Aorta (tissue), 5 donors: ENCODE measurements around the gene SNED1. TPM values are rescaled to one million over a fixed set of nuclear protein-coding genes. Genes with fewer than 3 reads are reported as not detected.

ENCODE experiments used
- ATAC-seq: fragments of 200-7000 bp; cut with Tn5 transposase; one replicate; pipeline ENCODE4 v1.9.1; 2022; ENCODE audit warnings: moderate library complexity; ENCODE audit not compliant: low FRiP score
- DNase-seq, 2 donors: peaks; one replicate each; pipeline ENCODE4 v3.0.0-alpha.2; 2020
- H3K27ac ChIP-seq, 2 donors: one replicate each; pipeline ENCODE4 v1.5.1; 2013; ENCODE audit warnings: low read length in 2 of 2, mild to moderate bottlenecking in 2 of 2, moderate library complexity in 2 of 2, control low read depth in 1 of 2, inconsistent platforms in 1 of 2, low read depth in 1 of 2
- H3K27me3 ChIP-seq, 2 donors: one replicate each; pipeline ENCODE4 v1.6.1; 2013; ENCODE audit warnings: control low read depth in 1 of 2, low read length in 1 of 2, mild to moderate bottlenecking in 1 of 2, moderate library complexity in 1 of 2; ENCODE audit not compliant: insufficient read depth in 2 of 2, control insufficient read depth in 1 of 2
- H3K36me3 ChIP-seq, 2 donors: one replicate each; pipeline ENCODE4 v1.6.1; 2013; ENCODE audit warnings: control low read depth in 1 of 2, low read length in 1 of 2, mild to moderate bottlenecking in 1 of 2; ENCODE audit not compliant: insufficient read depth in 2 of 2, control insufficient read depth in 1 of 2
- H3K4me1 ChIP-seq, 2 donors: one replicate each; pipeline ENCODE4 v1.6.1; 2013; ENCODE audit warnings: low read length in 2 of 2, control low read depth in 1 of 2, mild to moderate bottlenecking in 1 of 2, moderate library complexity in 1 of 2; ENCODE audit not compliant: insufficient read depth in 2 of 2, control insufficient read depth in 1 of 2
- H3K4me3 ChIP-seq, 2 donors: one replicate each; pipeline ENCODE4 v1.5.1; 2013; ENCODE audit warnings: low read length in 2 of 2, control low read depth in 1 of 2, mild to moderate bottlenecking in 1 of 2
- H3K9me3 ChIP-seq: one replicate; pipeline ENCODE4 v1.6.1; 2013; ENCODE audit warnings: mild to moderate bottlenecking, low read length; ENCODE audit not compliant: control insufficient read depth
- WGBS, 2 donors: extraction: QIAGEN DNeasy Blood & Tissue Kit; methylation state at CpG; one replicate each; pipeline ENCODE4 v1.1.7; 2013; 5-methylcytosine and 5-hydroxymethylcytosine counted together
- intact Hi-C, 2 donors: fragments of 100-400 bp; cut with DNase I; formaldehyde crosslinking; loops; one replicate each; pipeline versions ENCODE4 v1.14.2 to v1.15.0; 2022
- polyA plus RNA-seq, 2 donors: library from polyadenylated mRNA; stranded (reverse); fragments of 200-250 nt; gene quantifications; one replicate each; pipeline ENCODE4 v1.2.3, GENCODE V29; 2013
- total RNA-seq, 2 donors: library from RNA; stranded (reverse); fragmentation: NEBNext Ultra II Directional; extraction: Animal tissue kit (Norgen Biotek cat#: 25700); gene quantifications; one replicate each; pipeline ENCODE4 v1.2.1, GENCODE V29; 2021
- donor health status: healthy with polysubstance abuse.
- donor health status: Bipolar disorder and iron deficiency.
- donor health status: DM: no; HTN: no; CAD: no.
- donor health status: DM: no; HTN: no; CAD: no.
- donor health status: DM: yes; HTN: yes; CAD: no.

SNED1 gene
- total and polyA plus RNA-seq, 4 donors: 5.9 to 149 (median 67.4) TPM

DNA sequence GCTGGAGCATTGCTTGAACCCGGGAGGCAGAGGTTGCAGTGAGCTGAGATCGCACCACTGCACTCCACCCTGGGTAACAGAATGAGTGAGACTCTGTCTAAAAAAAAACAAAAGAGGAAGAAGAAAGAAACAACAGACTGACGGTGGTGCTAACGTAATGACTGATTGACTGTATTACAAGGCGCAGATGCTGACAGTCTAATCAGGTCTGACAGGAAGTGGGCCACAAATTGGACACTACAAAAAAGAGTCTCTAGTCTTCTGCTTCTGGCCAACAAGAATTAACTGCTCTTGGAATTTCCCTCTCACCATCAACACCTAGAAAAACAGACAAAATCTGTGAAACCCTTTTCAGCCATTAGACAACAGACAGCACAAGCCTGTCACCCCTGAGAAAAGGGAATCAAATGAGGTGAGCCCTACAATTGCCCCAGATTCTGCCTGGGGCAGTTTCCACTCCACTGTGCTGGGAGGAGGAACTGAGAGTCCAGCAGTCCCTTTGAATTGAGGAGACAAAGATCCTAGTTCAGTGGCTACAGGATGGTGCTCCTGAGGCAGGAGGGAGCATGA is 43.3 kb downstream of the SNED1 start:
- peaks cover 2% of the 10 kb centered on the region for H3K9me3 ChIP-seq
- WGBS, 2 donors: 77 to 81% methylated on average over 5 of the region's 5 CpGs
- no peaks in the 10 kb centered on the region for H3K27me3 ChIP-seq
- H3K36me3 ChIP-seq: peaks cover 3 to 6% of the 10 kb centered on the region in 2 donors
- H3K4me3 ChIP-seq: no peak overlapping the region
- no peak for DNase-seq
- H3K4me1 ChIP-seq: no peaks in the 10 kb centered on the region
- ATAC-seq: no peak
- intact Hi-C loops: no loop called here
- no peak overlapping the region for H3K27ac ChIP-seq

DNA sequence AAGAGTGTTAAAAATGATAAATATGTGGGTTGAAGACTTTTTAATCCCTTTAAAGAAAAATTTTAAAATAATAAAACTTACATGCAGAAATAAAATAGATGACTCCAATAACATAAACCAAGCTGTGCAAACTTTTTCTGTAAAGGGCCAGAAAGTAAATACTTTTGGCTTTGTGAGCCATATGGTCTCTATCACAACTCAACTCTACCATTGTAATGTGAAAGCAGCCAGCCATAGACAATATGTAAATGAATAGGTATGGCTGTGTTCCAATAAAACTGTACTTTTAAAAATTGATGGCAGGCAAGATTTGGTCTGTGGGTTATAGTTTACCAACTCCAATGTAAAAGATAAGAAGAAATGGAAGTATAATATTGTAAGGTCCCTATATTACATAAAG is 45.2 kb downstream of the SNED1 start:
- H3K36me3 ChIP-seq: peaks cover 3 to 4% of the 10 kb centered on the region in 2 donors
- ATAC-seq: no peak
- intact Hi-C loops: no loop called here

GRCh38 chr2:241047253-241048010 is 49.0 kb downstream of the SNED1 start:
- ATAC-seq: no peak
- 64 to 78% methylated on average over 6 of the region's 6 CpGs for WGBS, 2 donors

More for the DNA sequence above, 45.2 kb downstream of the SNED1 start:
- DNase-seq: no peak
- Histone ChIP-seq H3K9me3 (peaks cover 2% of the 10 kb centered on the region), H3K27me3 (no peaks in the 10 kb centered on the region), H3K27ac (no peak overlapping the region), H3K4me1 (no peaks in the 10 kb centered on the region), H3K4me3 (no peak overlapping the region)

GRCh38 chr2:241048149-241048948 is 49.9 kb downstream of the SNED1 start:
- no peaks in the 10 kb centered on the region for H3K4me1 ChIP-seq
- WGBS, 2 donors: 89 to 92% methylated on average over 27 to 30 of the region's 30 CpGs
- peaks cover 3 to 13% of the 10 kb centered on the region in 2 donors for H3K36me3 ChIP-seq

More at GRCh38 chr2:241047253-241048010, 49.0 kb downstream of the SNED1 start:
- no peak overlapping the region for H3K4me3 ChIP-seq
- peaks cover 2% of the 10 kb centered on the region for H3K9me3 ChIP-seq
- DNase-seq: no peak
- no peaks in the 10 kb centered on the region for H3K4me1 ChIP-seq
- no peak overlapping the region for H3K27ac ChIP-seq
- intact Hi-C loops: no loop called here
- no peaks in the 10 kb centered on the region for H3K27me3 ChIP-seq
- H3K36me3 ChIP-seq: peaks cover 3 to 8% of the 10 kb centered on the region in 2 donors

DNA sequence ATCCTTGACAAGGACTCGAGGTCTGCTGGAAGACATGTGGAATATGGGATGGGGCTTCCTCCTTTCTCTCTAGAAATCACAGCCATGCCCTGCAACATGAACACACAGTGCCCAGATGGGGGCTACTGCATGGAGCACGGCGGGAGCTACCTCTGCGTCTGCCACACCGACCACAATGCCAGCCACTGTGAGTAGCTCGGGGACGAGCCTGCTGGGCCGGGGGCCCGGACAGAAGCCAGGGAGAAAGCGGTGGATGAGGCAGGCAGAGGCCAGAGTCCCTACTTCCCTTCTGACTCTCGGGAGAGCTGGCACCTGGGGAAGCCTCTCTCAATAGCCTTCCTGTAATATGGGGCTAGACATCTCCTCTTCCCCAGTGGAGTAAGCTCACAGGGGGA is 50.5 kb downstream of the SNED1 start:
- peaks cover 2% of the 10 kb centered on the region for H3K9me3 ChIP-seq
- intact Hi-C loops: no loop called here
- no peak overlapping the region for H3K4me3 ChIP-seq
- 90 to 91% methylated on average over 11 of the region's 11 CpGs for WGBS, 2 donors
- H3K27me3 ChIP-seq: no peaks in the 10 kb centered on the region
- no peak for DNase-seq
- H3K27ac ChIP-seq: no peak overlapping the region
- ATAC-seq: no peak
- peaks cover 3 to 13% of the 10 kb centered on the region in 2 donors for H3K36me3 ChIP-seq
- H3K4me1 ChIP-seq: no peaks in the 10 kb centered on the region

More at GRCh38 chr2:241048149-241048948, 49.9 kb downstream of the SNED1 start:
- ATAC-seq: no peak
- no peak overlapping the region for H3K27ac ChIP-seq
- no peak overlapping the region for H3K4me3 ChIP-seq
- intact Hi-C loops: no loop called here
- H3K9me3 ChIP-seq: peaks cover 2% of the 10 kb centered on the region
- H3K27me3 ChIP-seq: no peaks in the 10 kb centered on the region
- DNase-seq: no peak

DNA sequence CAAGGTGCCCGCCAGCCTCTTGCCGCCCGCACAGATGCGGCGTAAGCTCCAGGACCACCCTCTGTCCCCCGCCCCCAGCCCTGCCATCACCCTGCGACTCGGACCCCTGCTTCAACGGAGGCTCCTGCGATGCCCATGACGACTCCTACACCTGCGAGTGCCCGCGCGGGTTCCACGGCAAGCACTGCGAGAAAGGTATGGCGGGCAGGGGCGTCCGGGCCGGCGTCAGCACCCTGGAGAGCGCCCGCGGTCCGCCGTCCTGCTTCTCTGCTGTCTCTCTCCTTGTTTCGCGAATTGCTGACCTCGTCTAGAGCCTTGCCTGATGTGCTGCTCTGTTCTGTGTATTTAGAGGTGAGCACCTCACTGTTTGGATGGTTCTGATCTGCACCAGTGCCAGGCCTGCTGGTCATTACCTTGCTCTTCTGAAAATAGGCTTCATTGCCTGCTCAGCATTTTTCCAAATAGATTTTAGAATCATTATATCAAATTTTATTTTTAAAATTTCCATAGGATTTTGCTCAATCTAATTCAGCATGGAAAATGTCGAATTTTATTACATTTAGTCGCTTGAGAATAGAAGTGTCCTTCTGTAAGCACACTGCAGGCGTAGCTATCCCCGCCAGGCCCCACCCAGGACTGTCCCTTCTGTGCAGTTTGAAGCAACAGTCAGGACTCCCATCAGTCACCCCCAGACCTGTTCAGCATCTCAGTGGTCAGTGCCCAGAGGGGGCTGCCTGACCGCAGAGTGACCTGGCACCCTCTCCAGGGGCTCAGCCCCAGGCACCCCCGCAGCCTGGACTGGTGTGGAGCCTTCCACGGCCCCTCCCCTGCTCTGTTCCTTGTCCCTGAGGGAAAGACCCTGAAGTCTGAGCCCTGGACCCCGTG is 51.6 kb downstream of the SNED1 start:
- ATAC-seq (no peak), DNase-seq (peak in 1 of 2 donors; percentile 72)
- no peak overlapping the region for H3K4me3 ChIP-seq
- H3K27me3 ChIP-seq: no peaks in the 10 kb centered on the region
- H3K36me3 ChIP-seq: peaks cover 3 to 13% of the 10 kb centered on the region in 2 donors
- H3K4me1 ChIP-seq: no peaks in the 10 kb centered on the region
- no peak overlapping the region for H3K27ac ChIP-seq
- intact Hi-C loops: loop anchor here in 1 of 2 donors (10.0 kb wide), 1 partner anchor 135 kb away; no protein-coding TSS in a partner anchor
- H3K9me3 ChIP-seq: no peaks in the 10 kb centered on the region
- WGBS, 2 donors: 53 to 63% methylated on average over 38 of the region's 38 CpGs

DNA sequence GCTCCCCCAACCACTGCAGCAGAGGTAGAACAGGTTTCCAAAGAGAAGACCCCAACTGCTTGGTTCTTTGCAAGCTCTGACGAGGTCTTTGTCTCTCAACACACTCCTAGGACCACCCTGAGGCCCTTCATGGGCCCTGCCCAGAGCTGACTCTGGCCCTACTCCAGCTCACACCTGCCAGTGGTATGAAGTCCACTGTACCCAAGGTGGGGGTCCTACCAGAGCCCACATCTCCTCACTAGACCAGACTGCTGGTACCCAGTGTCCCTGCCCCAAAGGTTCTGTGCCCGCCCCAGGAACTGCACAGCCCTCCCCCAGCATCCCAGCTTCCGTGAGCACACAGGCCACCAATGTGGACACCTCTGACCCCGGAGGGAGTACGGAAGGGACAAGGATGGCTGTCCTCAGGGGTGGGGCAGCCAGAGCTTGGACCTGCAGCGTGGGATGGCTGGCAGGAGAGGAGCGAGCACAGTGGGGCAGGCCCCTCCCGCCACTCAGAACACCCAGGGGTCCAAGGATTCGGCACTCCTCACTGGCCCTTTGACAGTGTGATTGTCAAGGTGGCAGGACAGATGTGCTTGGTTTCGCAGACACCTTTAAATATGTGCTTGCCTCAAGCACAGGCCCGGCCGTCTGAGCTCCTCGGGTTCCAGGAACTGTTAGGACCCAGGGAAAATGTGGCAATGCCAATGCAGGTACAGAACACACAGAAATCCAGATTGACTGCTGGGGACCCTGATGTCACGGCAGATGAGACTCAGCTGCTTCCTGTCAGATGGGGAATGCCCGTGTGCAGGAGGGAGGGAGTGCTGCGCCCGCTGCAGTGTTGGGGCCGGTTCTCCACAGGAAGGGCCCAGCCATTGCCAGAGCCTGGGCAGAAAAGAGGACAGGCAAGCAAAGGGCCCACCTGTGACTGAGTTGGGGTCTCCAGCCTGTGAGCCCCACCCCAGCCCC is 52.5 kb downstream of the SNED1 start:
- H3K36me3 ChIP-seq: peaks cover 3 to 13% of the 10 kb centered on the region in 2 donors
- 93% methylated on average over 18 of the region's 18 CpGs for WGBS, 2 donors
- intact Hi-C loops: loop anchor here in 1 of 2 donors (10.0 kb wide), 1 partner anchor 136 kb away; no protein-coding TSS in a partner anchor
- no peak overlapping the region for H3K4me3 ChIP-seq
- ATAC-seq: peak; percentile 20
- no peaks in the 10 kb centered on the region for H3K27me3 ChIP-seq
- DNase-seq: no peak
- no peaks in the 10 kb centered on the region for H3K9me3 ChIP-seq
- no peaks in the 10 kb centered on the region for H3K4me1 ChIP-seq
- H3K27ac ChIP-seq: no peak overlapping the region
